Activated CD4-positive, alpha-beta T cell treated with anti-CD3 and anti-CD28 coated beads, Interleukin-2, Interleukin-4, amounts not matched to agents 100 ng/mL and 50 ng/mL, durations not matched to agents 16 hours and 8 hours (primary cell): Measurements from ENCODE around the gene NAV2.
"Not testable (repeated sequence)": the region's sequence is repeated elsewhere in the genome, so short reads cannot be mapped to it uniquely, and the experiment has no call there.

ENCODE experiments used
- DNase-seq: peaks from one replicate; pipeline ENCODE4 v3.0.0-alpha.2; 2020; ENCODE audit warnings: low spot score

NAV2 gene

DNA sequence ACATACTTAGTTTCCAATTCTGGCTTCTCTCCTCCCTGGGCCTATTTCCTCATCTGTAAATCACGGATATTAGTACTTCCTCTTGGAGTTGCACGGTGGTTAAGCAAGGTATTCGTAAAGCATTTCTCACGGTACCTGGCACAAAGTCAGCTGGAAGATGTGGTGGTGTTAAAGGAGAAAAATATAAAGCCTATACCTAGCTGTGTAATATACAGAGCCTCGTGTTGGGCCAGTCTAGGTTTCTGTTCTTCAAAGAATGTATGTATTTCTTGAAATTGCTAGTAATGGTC lies 400.5 kb downstream of the NAV2 start:
- no peak for DNase-seq

DNA sequence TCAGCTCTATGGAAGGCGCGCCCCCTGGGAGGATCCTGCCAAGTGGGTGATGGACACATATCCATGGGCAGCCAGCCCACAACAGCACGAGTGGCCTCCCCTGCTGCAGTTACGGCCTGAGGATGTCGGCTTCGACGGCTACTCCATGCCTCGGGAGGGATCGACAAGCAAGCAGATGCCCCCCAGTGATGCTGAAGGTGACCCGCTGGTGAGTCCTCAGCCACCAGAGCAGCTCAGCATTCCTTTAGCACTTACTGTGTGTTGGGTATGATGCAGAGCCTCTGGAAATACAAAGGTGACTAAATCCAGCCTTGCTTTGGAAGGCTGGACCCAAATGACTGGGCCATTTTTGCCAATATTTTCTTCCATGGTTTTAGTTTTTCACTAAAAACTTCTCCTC lies 402.0 kb downstream of the NAV2 start:
- DNase-seq = no peak

DNA sequence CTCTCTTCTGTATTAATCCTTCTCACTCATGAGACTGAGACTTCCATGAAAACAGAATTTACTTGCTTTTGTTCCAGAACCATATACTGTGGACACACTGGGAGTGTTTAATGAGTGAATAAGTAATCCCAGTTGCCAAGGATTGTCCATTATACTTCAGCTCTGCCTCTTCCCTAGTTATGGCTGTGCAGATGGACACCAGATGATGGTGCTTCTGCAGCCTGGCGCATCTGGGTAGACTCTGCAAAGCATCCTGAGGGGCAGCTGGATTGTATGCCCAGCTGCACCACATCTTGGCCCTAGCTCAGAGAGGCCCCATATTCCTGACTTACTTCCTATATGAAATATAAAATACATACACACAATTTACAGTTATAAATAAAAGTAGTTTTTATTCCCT lies 404.2 kb downstream of the NAV2 start:
- no peak for DNase-seq

DNA sequence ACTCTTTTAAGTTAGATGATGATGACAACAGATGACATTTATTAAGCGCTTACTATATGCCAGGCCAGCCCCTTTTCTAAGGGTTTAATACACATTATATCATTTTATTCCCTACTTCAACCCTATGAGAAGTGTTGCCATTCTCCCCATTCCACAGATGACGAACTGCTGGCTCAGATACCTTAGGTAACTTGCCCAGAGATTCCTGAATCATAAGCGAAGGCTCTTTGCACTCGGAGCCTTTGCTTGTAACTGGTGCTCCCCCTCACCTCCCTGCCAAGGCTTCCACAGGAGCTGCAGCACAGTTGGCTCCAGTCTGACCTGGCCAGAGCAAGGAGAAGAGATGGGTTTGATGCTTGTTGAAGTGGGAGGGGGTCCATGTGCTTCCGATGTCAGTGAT lies 404.7 kb downstream of the NAV2 start:
- DNase-seq = no peak

DNA sequence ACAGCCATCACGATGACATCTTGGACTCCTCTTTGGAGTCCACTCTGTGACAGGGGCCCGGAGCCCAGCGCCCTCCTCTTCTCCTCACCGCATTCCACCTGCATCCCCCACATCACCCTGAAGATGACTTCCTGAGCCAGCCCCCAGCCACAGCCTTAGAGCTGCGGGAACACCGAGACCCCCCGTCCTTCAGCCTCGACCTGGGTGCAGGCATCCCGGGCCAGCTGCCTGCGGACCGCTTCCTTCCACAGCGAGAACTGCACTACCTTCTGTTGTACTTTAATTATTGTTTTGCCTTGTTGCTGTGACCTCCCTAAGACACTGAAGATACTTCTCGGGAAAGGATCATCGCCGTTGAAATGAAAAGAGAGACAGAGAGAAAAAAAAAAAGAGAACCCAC lies 405.6 kb downstream of the NAV2 start:
- DNase-seq = no peak

DNA sequence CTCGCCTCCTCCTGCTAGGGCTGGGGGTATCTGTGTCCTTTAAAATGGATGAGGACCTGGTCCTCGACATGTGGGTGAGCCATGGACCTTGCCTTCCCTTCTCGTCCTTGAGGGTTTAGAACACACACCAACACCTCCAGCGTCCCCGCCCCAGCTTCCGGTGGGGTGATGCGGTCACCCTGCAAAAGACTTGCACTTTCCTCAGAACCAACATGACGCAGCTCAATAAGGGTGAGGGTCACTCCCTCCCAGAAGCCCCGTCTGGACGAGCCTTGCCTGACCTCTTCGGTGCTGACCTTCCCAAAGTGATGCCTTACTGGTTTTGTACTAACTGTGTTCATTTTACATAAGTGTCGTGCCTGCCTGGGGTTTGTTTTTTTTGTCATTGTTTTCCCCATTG lies 406.7 kb downstream of the NAV2 start:
- DNase-seq = no peak

DNA sequence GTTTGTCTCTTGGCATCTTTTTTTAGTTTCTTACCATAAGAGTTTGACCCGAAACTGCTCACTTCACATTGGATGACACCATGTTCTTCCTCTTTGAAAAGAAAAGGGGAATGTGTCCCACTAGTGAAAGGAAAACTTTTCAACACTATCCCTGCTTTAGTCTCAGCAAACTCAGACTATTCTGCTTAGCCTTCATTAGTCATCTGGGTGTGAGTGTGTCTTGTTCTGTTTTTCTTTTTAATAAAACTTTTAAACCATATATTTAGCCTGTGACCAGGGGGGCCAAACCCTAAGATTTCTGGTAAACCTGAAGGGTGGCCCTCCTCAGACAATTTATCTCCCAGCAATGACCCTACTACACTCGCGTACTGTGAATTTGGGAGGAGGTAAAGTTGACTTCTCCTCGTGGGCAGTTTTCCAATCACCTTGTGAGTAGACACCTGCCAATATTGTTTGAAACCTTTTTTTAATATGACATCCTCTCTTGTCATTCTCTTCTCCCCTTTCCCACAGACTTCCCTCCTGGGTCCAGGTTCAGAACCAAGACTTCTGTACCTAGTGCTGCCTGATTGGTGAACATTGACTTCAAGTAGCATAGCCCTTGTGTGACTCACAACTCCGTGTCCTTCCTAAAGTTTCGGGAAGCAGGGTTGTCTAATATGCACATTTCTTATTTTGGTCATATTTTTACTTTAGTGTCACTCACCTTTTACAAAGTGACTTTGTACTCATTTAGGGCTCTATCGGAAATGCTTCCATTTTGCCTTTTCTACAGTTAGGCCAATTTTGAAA lies 407.7 kb downstream of the NAV2 start:
- DNase-seq = no peak

DNA sequence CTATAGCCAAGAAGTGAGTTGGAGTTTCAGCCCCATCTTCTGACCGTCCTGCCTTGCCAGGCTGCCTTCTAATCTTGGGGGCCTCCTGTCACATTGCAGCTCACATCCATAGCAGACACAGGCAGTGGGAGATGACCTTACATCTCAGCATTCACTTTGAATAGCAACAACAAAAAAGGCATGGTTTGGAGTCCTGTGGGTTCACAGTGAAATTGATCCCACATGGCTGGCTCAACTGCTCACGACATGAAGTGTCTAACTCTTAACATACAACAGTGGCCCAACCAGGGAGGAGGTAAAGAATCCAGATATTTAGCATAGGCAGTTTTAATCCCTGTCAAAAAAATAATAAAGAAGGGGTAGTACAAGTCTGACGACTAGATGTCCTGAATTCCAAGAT lies 409.5 kb downstream of the NAV2 start:
- DNase-seq = no peak

DNA sequence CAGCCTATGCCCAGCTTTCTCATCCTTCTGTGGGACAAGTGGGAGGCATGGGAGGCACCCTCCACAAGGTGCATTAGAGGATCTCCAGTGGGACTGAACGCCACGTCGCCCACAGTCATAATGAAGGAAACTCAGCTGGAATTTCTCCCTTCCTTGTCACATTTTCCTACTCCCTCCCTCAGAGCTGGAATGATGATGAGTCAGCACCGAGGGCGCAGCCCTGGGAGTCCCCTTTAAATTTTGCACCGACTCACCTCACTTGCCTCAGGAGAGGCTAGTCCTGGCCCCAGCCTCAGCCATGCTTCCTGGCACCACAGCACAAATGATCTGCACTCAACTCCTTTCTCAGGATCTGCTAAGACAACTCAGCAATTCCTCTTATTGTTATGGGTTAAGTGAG lies 413.3 kb downstream of the NAV2 start:
- no peak for DNase-seq

DNA sequence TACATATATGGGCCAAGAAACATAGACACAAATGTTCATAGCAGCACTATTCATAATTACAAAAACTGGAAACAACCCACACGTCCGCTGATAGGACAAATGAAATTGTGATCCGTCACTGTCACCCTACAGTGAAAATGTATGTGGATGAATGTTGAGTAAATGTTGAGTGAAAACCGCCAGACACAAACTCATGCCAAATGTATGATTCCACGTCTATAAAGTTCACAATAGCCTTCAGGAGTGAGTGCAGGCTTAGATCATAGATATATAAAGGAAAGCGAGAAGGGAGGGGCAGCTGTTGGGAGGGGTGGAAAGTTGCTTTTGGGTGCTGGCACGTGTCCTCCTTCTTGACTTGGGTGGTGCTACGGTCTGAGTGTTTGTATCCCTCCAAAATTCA lies 414.1 kb downstream of the NAV2 start:
- no peak for DNase-seq

DNA sequence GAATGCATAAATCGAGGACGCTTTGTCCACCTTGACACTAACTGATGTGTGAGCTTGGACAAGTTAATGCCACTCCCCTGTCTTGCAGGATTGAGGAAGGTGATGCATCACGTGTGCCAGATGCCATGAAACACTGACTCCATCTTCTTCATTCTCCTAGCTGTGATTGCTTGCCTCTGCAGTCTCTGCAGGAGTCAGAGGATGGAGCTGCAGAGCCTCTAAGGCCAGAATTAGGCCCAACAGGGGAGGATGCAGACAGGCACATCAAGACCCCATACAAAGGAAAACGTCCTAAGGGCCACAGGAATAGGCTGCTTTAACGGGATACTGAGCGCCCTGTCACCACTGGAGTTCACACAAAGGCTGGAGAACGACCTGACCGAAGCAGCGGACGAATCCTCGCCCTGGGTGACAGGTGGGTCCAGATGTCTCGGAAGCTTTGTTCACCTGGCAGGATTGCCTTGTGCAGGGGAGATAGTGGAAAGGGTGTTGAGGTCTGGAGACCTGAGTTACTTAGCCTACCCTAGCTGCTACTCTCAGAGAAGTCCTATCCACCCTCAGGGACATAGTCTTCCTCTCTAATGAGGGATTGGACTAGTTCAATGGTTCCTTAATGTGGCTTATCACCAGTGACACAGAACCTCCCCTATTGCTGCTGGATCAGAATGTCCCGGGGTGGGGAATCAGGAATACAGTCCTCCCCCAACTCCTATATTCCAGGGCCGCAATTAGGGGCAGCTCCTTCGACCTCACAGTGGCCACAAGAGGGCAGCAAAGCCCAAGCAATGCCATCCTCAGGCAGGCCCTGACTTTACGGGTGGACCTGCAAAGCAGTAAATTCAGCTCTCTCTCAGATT lies 415.3 kb downstream of the NAV2 start:
- peak; percentile 74 for DNase-seq

DNA sequence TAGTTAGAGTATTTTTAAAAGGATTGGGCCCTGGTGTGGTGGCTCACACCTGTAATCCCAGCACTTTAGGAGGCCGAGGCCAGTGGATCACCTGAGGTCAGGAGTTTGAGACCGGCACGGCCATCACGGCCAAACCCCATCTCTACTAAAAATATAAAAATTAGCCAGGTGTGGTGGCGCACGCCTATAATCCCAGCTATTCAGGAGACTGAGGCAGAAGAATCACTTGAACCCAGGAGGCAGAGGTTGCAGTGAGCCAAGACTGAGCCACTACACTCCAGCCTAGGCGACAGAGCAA lies 415.8 kb downstream of the NAV2 start:
- DNase-seq = not testable (repeated sequence)

DNA sequence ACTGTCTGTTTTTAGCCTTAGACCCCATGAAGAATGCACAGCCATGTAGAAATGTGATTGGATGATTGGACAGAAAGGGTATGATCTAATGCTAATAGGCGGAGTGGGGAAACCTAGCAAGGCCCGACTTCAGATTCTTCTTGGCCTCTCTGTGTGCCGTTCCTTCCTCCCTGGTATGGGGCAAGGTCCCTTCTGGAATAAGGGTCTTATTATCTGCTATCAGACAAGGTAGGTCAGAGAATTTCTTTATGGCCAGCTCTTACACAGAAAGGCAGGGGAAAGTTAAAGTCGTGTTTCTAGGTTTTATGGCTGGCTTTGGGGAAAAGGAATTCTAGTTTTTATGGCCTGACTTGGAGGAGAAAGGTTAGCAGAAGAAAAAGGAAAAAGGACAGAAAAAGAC lies 417.0 kb downstream of the NAV2 start:
- DNase-seq = no peak

DNA sequence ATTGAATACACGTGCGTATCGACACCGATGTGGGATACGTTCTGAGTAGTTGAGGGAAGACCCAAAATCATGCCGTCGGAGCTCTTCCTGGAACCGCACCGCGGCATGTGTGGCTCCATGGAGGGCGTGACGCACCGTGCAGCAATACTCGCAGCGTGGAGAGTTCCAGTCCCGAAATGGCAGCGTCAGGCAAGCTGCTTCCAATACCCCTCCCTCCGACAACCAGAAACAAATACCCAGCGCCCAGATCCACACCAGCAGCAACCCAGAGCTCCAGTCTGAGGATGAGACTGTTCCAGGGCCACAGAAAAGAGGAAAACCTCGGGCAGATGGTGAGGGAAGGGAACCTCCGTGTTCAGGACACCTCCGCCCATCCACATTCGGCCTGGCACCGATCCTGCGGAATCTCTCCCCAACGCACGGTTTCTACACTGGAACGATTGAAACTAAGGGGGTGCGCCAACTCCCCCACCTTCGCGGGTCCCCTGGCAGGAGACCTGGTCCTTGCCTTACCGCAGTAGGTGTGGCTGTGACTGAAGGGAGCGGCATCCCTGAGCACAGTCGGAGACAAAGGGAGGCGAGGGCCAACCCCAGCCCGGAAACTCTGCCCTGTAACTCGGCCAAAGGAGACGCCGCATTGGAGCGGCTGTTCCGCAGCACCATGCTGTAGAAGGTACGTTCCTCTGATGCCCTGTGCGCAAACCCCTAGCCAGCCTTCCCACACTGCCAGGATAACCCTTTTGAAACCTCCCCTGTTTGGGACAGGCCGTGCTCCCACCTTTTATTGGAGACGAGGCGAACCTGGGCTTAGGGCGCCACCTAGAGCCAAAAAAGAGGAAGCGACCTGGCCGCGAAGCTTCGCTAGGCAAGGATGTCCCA lies 419.4 kb downstream of the NAV2 start:
- DNase-seq = peak; percentile 35

DNA sequence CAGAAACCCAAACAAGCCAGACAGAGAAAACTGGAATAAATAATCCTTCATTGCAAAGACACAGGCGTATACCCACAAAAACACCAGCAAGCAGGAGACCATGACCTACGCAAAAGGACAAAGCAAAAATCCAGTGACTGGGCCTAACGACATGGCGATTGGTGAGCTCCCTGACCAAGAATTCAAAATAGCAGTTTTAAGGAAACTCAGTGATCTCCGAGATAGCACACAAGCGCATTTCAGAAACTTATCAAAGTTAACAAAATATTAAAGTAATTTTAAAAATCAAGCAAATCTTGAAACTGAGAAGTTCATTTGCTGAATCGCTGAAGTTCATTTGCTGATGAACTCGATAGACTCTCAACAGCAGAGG lies 420.0 kb downstream of the NAV2 start:
- no peak for DNase-seq

DNA sequence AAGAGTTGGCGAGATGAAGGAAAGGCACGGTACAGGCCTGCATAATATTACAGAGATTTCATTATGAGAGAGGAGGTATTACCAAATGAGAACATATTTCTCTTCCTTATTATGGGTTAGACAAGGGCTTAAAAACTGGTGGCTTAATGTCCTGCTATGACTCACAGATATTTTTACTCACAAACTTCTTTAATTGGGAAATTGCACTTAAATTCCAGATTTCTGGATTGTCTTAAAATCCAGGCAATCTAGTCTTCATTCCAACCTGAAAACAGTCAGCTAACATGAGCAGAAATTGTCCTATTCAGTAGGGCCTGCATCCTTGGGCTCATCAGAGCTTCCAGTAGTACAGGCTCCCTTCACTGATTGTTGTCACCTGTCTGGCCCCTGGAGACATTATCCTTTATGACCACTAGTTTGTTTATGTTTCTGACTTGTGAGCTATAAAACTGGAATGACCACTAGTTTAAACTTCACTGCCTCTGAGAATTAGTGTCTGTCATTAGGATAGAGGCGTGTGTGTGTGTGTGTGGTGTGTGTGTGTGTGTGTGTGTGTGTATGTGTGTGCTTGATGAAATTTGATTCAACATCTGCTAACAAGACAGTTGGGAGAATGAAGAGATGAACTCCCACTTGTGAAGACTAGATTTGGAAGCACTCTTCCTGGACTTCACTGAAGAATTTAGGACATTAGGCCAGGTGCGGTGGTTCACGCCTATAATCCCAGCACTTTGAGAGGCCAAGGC lies 422.5 kb downstream of the NAV2 start:
- DNase-seq = no peak

DNA sequence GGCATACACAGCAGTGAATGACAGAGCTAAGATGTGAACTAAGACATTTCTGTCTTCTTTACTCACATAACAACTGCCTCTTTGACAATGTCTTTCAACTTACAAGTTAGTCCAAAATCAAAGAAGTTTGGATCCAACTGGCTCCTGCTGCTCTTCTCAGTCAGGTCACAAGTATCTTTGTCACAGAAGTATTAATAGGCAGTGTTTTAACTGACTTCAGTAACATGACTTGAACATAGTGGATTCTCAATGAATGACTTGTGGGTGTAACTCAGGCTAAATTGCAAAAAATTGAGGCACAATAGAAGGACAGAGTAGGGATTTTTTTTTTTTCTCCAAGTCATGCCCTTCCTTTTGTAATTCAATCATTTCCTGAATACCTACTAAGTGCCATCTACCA lies 425.0 kb downstream of the NAV2 start:
- DNase-seq = no peak

DNA sequence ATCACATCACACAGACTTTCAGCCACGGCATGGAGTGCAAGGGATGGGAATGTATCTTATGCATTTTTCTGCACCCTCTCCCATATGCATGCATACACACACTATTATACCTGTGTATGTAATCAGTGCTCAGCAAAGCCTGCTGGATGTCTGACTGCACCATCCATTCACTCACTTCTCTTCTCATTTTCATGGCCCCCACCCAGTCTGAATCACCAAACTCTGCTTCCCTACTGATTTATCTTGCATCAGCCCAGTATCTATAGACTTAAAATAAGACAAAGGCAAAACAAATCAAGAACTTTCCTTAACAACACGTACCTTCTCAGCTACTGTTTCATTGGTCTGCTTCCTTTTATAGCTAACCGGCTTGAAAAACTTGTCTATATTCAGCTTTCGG lies 426.1 kb downstream of the NAV2 start:
- no peak for DNase-seq

DNA sequence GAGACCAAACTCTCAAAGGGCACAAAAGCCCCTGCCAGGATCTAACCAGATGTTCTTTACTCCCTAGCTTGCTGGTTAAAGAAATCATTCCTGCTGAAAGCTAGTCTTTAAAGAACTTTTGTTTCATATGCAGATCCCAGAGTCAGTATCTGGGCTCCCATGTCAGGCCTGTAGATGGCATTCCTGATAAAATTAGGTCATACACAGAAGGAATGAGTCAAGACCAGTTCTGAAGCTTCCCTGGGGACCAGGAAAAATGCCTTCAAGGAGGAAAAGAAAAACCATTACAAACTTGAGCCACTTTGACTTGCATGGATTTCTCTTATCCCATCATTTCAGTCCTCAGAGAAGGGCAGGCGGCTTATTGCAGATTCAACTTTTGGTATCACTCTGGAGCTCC lies 441.7 kb downstream of the NAV2 start:
- DNase-seq = no peak

DNA sequence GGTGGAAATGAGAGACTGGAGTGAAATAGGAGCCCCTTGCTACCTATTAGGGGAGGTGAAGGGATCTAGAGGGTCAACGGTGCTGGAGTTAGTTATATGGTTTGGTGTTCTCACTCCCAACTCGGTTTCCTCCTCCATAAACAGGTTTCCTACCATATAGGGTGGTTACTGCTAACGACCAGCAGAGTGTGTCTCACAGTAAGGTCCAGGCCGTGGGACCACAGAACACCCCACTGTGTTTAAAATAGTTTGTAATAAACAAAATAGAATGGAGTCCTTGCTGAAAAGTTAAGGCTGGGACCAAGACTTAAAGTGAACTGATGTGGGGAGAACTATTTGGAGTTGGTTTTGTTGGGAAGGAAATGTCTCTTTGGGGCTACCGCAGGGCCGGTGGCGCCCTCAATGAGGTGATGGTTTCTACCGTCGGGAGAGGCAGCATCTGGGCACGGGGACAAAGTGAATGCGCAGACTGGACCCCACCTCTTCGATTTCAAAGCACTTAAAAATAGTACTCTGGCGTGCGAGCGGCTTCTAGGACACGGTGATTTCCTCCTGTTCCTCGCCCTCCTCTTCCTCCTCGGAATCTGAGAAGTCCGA lies 443.1 kb downstream of the NAV2 start:
- no peak for DNase-seq

DNA sequence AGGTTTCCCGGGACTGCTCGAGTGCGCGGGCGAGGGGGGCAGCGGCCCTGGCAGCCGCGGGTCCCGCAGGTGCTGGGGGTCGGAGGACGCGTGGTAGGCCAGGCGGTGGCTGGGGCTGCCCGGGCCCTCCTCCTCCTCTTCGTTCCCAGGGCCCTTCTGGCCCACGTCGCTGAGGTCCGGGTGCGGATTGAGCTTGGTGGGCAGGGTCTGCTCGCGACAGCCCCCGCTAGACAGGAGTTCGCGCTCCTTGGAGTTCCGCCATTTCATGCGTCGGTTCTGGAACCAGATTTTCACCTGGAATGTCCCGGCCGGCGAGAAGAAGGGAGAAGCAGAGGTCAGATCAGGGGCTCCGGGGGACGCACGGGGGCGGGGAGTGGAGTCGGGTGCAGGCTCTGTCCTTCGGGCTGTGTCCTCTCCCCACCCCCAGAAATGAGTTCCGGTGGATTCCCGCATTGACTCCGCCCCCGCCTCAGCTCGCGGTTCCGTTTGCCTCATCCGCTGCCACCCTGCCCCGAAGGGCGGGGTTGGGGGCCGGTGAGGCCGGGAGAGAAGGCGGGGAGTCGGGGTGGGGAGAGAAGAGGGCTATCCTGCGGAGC lies 443.7 kb downstream of the NAV2 start:
- DNase-seq = no peak
